Neural progenitor cell (in vitro differentiated cells): Measurements from ENCODE around the gene SHROOM3.

ENCODE experiments used
- EZH2 ChIP-seq: fragments of 200-600 bp; sonication (generic); IDR thresholded peaks from 2 replicates; pipeline ENCODE4 v1.6.1; 2017; ENCODE audit warnings: antibody characterized with exemption, mild to moderate bottlenecking, moderate library complexity
- TF ChIP-seq, protein P1 (sequence below): fragments of 200-600 bp; sonication (generic); IDR thresholded peaks from 2 replicates; pipeline ENCODE4 v1.5.1; 2017; ENCODE audit warnings: antibody characterized with exemption, mild to moderate bottlenecking

DNA sequence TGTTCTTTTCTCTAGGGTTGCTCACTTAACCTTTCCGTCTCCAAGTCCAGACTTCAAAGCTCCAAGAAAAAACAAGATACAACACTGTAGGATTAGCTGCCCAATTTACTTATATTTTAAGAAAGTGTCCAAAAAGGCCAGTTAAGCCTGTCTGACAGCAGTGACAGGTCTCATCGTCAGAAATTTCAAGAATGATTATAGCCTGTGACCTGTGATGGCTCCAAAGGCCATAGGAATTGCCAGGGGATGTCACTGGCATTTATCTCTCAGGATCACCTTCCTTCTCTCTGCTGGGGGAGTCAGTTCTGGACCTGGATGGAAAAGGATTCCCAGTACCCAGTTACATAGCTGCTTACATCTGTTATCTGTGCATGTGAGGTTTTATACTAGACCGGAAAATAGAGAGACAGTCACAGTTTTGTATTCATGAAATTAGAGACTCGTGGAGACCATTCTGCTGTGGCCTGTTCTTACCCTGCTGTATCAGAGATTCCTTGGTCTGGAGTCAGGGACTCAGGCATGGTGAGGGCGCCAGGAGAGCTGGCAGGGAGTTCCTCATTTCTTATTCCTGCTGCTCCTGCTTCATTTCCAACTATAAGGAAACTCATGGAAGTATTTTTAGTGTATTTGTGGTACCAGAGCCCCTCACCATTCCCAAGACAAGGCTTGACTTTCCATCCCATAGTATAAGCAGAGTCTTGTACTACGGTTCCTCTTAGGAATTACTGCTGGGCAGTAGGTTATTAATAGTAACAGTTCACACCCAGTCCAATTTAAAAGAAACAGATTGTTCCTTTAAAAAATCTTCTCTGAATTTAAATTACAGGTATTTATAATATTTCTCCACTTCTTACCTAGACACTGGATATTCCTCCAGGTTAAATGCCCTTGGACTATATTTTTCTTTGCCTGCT is 220.8 kb downstream of the SHROOM3 start:
- TF ChIP-seq, protein P1, sequence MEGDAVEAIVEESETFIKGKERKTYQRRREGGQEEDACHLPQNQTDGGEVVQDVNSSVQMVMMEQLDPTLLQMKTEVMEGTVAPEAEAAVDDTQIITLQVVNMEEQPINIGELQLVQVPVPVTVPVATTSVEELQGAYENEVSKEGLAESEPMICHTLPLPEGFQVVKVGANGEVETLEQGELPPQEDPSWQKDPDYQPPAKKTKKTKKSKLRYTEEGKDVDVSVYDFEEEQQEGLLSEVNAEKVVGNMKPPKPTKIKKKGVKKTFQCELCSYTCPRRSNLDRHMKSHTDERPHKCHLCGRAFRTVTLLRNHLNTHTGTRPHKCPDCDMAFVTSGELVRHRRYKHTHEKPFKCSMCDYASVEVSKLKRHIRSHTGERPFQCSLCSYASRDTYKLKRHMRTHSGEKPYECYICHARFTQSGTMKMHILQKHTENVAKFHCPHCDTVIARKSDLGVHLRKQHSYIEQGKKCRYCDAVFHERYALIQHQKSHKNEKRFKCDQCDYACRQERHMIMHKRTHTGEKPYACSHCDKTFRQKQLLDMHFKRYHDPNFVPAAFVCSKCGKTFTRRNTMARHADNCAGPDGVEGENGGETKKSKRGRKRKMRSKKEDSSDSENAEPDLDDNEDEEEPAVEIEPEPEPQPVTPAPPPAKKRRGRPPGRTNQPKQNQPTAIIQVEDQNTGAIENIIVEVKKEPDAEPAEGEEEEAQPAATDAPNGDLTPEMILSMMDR: no peak
- TF ChIP-seq EZH2: no peak
